NCI-H2081 treated with DMSO at 0.1 percent for 48 hours (cell line): Measurements from ENCODE around the gene PCDHGA8.

Source experiments
- DNase-seq: peaks from one replicate; lab custom pipeline; 2025; lab: John Stamatoyannopoulos, UW

Gene PCDHGA8

DNA sequence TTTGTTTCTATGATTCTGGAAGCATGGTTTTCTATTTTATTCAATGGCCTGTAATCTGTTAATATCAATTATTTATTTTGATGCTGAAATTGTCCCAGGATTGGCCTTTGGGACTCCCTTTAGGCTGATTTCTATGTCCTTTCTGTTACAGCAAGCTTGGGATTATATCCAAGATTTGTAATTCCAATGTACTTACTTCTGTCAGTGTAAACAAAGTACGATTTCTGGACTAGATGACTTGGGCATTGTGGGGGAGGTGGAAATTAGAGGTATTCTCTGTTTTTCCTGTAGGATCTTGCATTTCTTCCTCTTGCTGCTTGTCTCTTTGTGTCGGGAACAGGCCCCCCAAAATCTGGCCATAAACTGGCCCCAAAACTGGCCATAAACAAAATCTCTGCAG lies 41.6 kb downstream of the PCDHGA8 start:
- DNase-seq = no peak

DNA sequence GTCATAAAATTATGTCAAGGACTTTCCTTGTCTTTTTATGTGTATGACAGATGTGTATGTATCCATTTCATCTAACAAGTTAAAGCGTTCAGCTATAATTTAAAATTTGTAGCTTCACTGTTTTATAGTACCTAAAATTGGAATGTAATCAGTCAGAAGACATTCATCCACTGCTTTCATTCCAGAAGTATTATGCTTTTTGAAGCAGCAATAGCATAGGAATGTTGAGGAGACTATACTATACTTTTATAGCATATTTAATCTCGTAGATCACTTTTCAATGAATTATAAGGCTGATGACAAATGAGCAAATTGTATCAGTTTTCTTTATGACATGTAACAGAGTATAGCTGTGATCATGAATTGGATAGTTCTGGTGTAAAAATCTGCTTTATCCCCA lies 44.8 kb downstream of the PCDHGA8 start:
- no peak for DNase-seq

DNA sequence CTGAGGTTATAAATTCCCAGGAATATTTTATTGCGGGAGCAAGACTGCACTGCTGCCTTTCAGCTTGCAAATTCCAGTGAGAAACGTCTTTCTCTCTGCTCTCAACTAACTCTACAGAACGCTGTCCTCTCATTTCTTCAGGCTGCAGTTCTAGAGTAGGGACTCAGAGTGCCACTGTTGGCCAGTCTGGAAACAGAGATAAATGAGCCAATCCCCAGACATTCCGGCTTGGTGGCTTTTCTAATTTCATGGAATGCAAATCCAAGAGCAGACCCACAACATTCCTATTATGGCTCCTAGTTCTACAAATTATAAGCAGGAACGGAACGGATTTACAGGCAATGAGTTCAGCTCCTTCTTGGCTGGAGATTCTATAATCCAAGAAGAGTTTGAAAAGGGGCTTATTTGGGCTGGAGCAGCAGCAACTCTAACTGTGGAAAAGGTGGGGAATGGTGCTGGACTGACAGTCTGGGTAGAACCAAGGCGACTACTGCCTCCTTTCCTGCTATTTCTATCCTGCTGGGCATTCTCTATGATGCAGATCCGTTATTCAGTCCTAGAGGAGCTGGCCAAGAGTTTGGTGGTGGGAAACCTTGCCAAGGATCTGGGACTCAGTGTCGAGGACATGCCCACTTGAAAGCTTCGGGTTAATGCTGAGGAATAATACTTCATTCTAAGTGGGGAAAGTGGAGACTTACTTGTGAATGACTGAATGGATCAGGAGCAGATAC lies 47.1 kb downstream of the PCDHGA8 start:
- no peak for DNase-seq

GRCh38 chr5:141440341-141440740 lies 47.9 kb downstream of the PCDHGA8 start:
- no peak for DNase-seq

DNA sequence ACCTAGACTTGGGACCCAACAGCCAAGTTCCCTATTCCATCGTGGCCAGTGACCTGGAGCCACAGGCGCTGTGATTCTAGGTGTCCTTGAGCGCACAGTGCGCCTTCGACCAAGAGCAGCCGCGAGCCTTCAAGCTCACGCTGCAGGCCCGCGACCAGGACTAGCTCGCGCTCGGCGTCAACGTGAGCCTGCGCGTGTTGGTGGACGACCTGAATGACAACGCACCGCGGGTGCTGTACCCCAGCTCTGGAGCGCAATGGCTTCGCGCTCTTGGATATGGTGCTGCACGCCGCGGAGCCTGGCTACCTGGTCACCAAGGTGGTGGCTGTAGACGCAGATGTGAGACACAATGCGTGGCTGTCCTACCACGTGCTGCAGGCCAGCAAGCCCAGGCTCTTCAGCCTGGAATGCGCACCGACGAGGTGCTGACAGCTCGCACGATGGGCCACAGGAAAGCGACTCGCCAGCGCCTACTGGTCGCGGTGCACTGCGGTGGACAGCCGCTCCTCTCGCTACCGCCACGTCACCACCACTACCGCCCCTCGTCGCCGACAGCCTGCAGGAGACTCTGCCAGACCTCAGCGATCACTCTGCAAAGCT lies 49.2 kb downstream of the PCDHGA8 start:
- no peak for DNase-seq
